Gastrocnemius medialis (tissue), 4 donors: ENCODE data around the gene GKAP1.

Experiments
- CTCF ChIP-seq, 5 experiments: fragments of 450-650 bp in 3 of 5; fragments of 200-600 bp in 2 of 5; sonication (generic) in 2 of 5; IDR thresholded peaks in 4 of 5; conservative IDR thresholded peaks in 1 of 5; 1 replicate in 4 of 5; 2 replicates in 1 of 5; pipeline ENCODE4 v1.5.1; 2016 to 2019; ENCODE audit warnings: antibody characterized with exemption in 5 of 5, mild to moderate bottlenecking in 3 of 5, moderate library complexity in 3 of 5
- POLR2A ChIP-seq, 2 donors: fragments of 450-650 bp; IDR thresholded peaks; one replicate each; pipeline ENCODE4 v1.6.1; 2017; ENCODE audit warnings: antibody characterized with exemption in 2 of 2, mild to moderate bottlenecking in 2 of 2, moderate library complexity in 2 of 2

- TF ChIP-seq CTCF (IDR thresholded peaks at IDR 0.05 in 4 of 5, conservative IDR thresholded peaks at IDR 0.05 in 1 of 5) (no peak), POLR2A (IDR thresholded peaks at IDR 0.05) (no peak)
Observed at GRCh38 chr9:83778164-83778563, 39.4 kb downstream of the GKAP1 start.
